HG03521 (cell line): ENCODE data around the gene ING4.

Experiments
- ATAC-seq: cut with Tn5 transposase; IDR thresholded peaks from one replicate; pipeline ENCODE4 v1.9.1; 2021; ENCODE audit warnings: mild to moderate bottlenecking, moderate library complexity; ENCODE audit not compliant: unreplicated experiment

Gene ING4

DNA sequence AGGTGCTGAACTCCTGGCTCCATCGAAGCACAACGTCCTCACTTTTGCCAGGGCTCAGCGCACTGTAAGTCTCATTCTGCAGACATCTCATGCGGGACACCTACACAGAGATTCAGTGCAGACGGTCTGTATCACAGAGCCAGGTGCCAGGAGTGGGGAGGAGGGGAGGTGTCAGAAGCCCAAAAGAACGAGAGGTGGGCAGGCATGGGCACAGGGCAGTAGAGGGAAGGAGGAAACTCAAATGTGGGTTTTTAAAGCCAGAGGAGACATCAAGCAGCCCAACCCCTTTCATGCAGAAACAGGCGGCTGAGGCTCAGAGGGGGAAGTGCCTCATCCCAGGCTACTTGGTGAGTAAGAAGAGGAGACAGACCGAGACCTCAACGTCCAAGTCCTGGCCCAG lies 24.6 kb downstream of the ING4 start:
- no peak for ATAC-seq

DNA sequence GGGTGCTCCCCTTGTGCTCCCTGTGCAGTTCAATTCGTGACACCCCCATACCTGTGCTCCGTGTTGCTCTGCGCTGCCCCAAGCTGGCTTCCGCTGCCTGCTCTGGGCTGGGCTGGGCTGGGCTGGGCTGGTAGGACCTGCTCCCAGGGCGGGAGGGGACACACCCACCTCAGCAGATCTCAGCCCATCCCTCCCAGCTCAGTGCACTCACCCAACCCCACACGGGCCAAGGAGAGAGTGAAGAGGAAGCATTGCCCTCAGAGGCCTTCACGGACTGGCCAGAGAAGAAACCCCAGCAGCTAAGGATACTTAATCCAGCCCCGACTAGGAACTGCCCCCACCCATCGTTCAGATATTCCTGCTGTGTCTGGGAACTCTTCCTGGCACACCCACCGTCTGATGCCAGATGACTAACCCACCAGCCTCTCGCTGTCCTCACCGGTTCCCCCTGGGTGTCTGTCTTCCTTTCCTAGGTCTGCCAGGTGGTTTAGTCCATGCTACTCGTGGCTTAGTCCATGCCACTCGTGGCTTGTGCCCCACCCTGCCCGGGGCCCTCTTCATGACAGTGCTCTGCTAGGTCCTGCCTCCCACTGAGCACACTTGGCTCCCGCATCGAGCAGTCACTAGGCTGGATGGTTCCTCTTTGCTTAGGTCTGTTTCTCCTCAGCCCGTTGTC lies 26.9 kb downstream of the ING4 start, which contains the start of gene LPAR5:
Gene LPAR5, minus strand, starts transcription at position 104 of the 676 bp plus-strand sequence. CDS start 14,711 bp downstream, outside the sequence.
- no peak for ATAC-seq

DNA sequence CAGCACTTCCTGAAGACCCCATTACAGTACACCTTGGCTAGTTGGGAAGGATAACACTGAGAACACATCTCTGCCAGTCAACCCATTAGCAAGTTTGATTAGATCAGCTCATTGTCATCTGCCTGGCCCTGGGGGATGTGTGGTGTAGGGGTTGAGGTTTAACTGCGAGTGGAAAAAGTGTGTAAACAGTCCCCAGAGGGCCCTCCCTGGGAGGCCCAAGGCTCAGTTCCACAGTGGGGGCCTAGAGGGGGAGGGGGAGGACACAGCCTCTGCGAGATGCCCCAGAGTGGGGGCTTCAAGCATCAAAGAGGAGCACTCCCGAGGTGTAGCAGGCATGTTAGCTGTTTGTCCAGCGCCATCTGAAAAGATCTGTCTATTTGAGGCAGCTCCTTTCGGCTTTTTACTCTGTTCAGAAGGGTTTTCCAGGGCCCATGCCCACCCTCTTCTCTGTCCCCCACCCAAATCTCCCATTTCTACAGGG lies 27.5 kb downstream of the ING4 start:
- ATAC-seq: no peak

DNA sequence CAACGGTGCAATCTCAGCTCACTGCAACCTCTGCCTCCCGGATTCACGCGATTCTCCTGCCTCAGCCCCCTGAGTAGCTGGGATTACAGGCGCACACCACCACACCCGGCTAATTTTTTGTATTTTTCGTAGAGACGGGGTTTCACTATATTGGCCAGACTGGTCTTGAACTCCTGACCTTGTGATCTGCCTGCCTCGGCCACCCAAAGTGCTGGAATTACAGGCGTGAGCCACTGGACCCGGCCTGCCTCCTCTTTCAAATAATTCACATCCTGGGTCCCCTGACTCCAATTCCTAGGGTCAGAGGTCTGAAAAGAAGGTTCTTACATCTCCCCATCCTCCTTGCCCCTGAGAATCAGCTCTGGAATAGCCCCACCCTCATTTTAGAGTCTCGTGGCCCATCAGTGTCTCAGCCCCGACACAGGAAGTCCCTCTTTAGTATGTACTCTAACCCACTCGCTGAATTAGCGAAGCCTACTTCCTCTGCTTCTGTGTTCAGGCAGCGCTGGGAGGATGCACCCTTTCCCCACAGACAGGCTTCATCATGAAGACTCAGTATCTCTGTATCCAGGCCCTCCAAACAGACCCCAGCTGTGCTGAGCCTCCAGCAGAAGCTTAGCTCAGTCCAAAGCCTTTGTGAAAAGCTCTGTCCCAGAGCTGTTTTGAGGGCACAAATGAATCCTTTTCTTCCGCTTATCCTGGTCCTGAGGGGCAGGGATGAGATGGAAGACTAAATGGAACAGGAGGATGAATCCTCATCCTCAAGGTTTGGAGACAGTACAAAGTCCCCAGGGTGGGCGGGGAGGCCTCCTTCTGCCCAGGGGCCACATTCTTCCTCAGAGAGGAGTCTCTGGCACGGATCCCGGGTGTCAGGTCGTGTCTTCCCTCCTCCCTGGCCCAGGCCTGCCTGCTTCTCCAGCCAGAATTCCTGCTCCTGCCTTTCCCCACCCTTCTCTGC lies 30.6 kb downstream of the ING4 start:
- ATAC-seq: peak; percentile 49

DNA sequence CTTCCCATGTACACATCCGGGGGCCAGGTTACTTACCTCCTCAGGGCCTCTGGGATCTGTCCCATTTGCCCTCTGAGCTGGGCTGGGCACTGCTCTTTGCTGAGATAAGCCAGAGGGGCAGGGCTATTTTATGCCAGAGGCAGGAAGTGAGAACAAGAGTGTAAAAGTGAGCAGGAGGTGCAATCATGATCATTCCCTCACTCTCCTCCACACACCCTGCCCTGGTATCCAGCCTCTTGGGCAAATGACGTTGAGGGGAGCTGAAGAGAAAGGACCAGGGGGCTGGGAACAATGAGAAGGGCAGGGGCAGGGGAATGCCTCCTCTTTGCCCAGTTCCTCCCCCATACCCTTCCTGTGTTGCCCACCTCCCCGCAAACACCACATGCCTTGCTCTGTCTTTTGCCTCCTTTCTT lies 31.4 kb downstream of the ING4 start:
- ATAC-seq: no peak

DNA sequence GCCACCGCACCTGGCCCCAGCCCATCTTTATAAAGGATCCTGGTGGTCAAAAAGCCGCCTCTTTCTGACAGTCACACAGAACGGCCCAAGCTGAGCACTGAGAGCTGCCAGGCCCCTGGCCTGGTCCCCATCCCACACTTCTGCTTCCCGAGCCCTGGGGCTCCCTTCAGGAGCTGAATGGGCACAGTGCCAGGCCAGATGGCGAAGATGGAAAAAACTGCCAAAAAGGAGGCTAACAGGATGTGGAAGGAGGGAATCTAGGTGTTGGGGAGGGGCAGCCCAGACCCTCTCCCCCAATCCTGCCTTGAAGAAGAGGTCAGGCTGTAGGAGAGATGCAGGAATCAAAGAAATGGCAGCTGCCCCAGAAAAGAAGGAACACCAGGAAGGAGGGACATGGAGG lies 32.2 kb downstream of the ING4 start:
- no peak for ATAC-seq

DNA sequence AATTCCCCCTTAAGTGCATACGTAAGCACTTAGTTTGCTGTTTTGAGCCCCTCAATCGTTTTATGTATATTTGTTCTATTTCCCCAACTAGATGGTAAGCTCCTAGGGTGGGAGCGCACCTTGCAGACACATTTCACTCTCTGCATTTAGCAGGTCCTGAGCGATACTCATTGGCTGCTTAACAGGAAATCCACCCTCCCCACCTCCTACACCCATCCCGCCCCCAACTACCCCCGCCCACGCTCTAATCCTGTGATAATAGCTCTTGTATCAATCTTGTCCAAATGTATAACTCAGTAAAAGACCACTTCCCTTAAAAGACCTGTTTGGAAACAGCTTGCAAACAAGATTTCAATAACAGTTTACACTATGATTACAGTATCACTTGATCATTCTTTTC lies 35.3 kb downstream of the ING4 start:
- ATAC-seq: no peak

DNA sequence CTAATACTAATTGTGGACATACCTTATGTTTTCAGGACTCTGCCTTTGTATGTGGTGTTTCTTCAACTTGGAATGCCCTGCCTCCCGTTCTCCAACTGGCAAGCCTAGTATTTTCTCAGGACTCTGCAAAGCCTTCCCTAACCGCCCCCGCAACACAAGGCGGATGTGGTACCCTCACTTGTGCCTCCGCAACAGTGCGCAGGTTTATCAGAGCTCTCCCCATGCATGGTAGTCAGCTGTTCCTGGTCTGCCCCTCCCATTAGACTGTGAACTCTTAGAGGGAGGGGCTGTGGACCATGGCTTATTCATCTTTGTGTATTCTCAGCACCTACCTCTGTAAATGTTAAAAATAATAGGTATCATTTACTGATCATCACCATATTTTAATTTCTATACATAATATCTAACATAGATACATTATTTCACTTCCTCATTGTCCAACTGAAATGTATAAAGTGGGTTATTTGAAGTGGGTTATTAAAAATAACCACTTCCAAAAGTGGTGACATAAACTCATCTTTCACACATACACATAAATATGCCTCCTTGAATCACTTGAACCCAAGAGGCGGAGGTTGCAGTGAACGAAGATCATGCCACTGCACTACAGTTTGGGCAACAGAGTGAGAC lies 36.1 kb downstream of the ING4 start:
- ATAC-seq: no peak

DNA sequence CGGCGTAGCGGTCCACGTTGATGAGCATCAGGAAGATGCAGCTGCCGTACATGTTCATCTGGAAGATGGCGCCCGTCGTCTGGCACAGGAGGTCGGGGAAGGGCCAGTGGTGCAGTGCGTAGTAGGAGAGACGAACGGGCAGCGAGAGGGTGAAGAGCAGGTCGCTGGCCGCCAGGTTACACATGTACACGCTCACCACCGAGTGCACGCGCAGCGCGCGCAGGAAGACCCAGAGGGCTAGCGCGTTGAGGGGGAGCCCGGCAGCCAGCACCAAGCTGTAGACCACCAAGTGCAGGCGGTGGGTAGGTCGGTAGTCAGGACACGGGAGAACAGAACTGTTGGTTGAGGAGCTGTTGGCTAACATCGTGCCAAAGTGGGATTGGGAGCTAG lies 42.0 kb downstream of the ING4 start:
- ATAC-seq: no peak

DNA sequence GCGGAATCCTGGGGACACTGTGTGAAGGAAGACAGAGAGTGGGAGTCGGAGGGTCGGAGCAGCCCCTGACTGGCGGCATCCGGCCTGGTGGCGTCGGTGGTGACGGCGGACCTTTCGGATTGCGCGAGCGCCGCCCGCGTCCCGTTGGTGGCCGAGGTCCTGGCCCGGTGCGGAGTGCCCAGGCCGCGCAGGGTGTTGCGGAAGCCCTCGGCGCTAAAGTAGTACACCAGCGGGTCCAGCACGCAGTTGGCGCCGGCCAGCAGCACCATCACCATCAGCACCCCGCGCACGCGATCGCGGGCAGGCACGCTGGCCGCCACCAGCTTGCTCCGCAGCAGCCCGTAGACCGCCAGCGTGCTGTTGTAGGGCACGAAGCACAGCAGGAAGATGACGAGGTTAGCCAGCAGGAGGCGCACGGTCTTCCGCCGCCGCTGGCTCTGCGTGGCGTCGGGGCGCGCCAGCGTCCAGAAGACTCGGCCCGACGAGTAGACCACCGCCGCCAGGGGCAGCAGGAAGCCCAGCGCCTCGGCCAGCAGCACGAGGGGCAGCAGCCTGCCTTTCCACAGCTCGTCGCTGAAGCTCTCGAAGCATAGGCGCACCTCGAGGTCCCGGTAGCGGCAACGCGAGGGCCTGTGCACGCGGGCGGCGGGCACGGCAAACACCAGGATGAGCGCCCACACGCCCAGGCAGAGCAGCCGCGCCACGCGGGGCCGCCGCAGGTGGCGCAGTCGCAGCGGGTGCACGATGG lies 42.6 kb downstream of the ING4 start:
- no peak for ATAC-seq

DNA sequence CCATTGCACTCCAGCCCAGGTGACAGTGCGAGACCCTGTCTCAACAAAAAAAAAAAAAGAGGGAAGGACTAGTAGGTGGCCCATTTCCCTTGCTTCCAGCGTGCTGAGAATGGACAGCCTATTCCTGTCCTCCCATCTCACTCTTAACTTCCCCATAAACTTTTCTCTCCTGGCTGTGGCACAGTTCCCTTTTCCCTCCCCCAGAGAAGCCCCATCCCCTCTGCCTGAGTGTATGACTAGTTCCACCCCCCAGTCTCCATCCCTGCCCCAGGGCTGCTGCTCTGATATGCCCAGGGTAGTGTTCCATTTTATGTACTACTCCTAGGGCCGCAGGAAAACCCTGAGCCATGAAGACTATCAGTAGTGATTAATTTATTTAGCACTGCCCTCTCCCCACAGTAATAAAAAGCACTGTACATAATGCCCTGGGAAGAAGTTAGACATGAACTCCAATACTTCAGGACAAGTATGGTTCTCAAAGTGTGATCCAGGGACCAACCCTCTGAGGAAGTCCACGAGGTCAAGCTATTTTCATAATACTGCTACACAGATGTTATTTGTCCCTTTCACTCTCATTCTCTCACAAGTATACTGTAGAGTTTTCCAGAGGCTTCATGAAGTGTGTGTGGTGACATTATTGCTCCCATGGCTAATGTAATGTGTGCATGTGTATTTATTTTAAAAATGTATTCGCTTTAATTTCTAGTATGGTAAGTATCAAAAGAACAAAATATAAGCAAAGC lies 44.3 kb downstream of the ING4 start:
- ATAC-seq: no peak

DNA sequence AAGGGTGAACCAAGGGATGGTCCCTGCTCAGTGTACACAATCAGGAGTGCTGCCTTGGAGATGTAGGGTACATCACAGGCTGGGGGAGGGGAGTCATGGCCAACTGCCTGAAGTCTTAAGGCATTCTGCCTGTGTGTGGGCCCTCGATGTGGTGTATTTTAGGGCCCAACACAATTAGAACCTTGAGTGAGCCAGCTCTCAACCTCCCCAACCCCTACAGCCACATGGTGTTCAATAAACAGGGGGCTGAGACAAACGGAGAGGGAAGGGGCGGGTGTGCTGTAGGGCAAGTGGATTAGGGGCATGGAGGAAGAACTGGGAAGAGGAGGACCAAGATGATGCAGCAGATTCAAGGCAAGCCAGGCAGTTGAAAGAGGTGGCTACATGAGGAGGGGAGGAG lies 47.1 kb downstream of the ING4 start:
- ATAC-seq: no peak

DNA sequence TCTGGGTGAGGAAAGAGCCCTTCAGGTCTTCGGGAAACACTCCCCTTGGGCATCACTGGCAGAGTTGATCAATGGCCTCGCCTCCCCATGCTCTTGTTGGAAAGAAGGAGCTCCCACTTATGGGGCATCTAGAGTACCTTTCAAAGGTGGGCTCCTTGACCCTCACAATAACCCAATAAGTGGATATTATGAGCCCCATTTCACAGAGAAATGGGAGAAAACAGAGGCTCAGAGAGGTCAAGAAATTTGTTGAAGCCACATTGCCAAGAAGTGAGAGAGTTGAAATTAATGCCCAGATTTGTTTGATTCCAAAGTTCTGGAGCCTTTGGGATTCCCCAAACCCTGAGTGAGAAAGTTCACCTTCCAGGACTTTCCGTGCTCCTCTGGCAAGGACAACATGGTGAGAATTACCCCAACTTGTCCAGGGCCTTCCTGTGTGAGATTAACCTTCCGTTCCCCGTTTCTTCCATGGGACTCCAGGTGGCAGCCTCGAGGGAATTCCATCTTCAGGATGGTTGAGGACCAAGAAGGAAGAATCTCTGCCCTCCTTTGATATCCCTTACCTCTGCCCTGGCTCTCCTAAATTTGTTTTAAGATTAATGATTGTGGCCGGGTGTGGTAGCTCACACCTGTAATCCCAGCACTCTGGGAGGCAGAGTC lies 48.3 kb downstream of the ING4 start:
- no peak for ATAC-seq

DNA sequence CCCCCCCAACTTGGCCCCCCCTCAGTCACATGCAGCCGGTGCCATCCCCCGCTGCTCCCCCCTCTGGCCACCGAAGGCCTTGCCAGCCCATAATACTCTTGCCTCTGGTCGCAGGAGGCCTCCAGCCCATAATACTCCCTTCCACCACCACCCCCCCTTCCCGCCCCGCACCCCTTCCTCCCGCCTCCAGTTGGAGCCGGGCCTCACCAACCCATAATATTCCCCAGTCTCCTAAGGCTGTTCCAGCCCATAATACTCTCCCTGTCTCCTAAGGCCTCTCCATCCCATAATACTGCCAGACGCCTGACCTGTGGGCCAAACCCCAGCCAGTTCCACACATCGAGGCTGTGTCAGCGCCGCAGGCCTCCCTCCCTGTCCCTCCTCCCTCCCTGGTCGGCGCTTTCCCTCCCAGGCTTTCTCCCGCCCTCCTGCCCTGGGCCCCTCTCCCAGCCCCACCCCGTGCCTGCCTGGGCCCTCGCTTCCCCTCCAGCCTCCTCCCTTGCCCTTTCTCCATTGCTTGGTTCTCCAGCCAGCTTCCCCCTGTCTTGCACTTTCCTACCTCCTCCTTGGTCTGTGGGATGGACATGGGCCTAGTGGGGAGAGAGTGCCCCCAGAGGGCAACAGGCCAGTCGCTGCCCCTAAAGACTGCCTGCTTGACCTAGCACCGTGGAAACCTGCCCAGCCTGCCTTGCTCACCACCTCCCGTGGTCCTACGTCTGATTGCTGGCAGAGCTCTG lies 49.0 kb downstream of the ING4 start:
- ATAC-seq: no peak

DNA sequence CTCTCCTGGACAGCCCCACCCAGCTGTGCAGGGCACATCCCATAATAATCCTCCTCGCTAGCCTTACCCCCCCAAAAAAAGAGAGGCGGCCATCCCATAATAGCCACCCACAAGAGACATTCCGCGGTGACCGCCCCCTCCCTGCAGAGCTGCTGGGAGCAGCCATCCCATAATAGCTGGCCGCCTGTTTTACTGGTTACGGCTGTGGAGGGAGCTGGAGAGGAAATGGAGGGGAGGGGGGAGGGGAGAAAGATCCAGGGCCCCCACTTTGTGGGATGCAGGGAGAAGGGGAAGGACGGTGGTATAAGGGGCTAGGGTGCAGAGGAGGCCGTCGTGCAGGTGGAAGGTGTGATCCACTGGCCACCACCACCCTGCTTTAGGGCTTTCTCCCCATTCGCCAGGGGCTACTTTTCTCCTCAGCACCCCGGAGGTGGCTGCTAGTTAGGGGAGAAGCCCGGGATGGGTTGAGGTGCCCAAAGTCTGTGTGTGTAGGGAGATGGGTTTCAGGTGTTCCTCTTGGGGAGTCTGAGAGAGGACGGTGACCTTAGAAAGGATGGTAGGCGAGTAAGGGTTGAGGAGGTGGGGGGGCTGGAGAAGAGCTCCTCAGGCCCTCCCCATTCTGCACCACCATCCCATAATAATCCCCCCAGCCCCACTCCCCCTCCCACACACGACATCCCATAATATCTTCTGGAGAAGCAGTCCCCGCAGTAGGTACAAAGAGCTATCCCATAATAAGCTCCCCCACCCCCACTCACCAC lies 49.7 kb downstream of the ING4 start:
- no peak for ATAC-seq

DNA sequence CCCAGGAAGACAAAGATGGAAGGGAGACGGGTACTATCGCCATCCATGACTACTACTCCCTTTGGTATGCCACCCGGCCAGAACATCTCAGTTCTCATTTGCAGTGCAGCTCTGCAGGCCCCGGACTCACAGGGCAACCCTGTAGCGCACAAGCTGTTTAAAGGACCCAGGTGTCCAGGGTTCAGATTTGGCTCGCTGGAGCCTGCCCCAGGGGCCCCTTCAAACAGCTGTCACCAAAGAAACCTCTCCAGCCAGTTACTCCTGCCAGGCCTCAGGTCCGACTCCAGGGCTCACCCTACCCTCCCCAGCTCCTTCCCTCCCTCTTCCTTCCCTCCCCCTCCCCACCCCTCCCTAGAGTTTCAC lies 50.3 kb downstream of the ING4 start:
- ATAC-seq: no peak

DNA sequence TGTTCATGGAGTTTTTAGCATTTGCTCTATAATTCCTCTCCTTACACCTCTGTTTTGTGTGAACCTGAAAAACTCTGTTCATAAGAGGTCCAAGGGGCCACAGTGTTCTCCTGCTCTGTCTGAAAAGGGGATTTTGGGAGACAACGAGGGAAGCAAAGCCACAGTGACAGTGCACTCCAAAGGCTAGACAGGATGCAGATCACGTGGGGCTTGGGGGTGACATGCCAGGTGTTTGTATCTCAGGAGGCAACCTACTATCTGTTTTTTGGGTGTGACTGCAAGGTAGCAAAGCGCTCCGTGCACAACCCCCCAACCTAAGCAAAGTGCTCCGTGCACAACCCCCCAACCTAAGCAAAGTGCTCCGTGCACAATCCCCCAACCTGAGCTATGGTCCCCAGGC lies 50.7 kb downstream of the ING4 start:
- ATAC-seq: no peak

DNA sequence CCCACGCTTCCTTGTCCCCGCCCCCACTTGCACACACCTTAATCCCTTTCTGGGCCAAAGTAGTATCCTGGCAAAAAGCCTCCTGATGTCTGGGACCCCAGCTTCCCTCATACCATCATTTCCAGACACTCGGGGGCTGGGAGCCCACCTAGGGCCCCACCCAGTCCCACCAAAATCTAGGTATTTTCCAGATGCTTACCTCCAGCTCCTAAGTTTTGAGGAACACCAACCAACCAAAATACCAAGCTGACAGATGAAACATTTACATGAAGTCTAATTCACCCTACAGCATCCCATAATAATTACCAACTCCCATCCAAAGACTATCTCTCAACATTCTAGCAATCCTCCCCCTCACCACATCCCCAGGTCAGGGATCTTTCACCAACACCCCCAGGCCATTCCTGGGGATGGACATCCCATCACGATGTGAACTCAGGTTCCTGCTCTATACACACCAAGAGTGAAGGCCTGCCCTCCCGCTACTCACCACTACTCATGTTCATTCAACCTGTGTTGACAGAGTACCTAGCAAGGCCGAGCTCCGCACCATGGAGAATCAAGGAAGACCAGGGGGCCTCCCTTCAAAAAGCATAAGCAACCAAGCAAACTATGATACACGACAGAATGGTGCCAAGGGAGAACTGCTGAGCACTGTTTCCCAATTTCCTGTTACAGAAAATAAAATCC lies 54.2 kb downstream of the ING4 start:
- no peak for ATAC-seq
